IMR-90 (cell line): ENCODE measurements around the gene SNX33.
"Not testable (repeated sequence)": the region's sequence is repeated elsewhere in the genome, so short reads cannot be mapped to it uniquely, and the experiment has no call there.

Source experiments
- CHD1 ChIP-seq: IDR thresholded peaks from 2 replicates; pipeline ENCODE4 v1.6.1; 2012; ENCODE audit warnings: low read depth, low read length, improper control_type of control experiment
- FOS ChIP-seq: fragments of 150-350 bp; IDR thresholded peaks from 2 replicates; pipeline ENCODE4 v1.6.1; 2016; ENCODE audit warnings: low read depth, low read length
- MAFK ChIP-seq: IDR thresholded peaks from 2 replicates; pipeline ENCODE4 v1.6.1; 2012; ENCODE audit warnings: low read depth, low read length, improper control_type of control experiment
- MXI1 ChIP-seq: IDR thresholded peaks from 2 replicates; pipeline ENCODE4 v1.6.1; 2012; ENCODE audit warnings: low read depth, mild to moderate bottlenecking, low read length, moderate library complexity, borderline replicate concordance
- POLR2A ChIP-seq: IDR thresholded peaks from 2 replicates; pipeline ENCODE4 v1.6.1; 2012; ENCODE audit warnings: mild to moderate bottlenecking, low read depth, low read length
- USF2 ChIP-seq: fragments of 150-350 bp; IDR thresholded peaks from 2 replicates; pipeline ENCODE4 v1.6.1; 2017; ENCODE audit warnings: mild to moderate bottlenecking, antibody characterized with exemption, low read length, low read depth
- TF ChIP-seq, protein P1 (sequence below): conservative IDR thresholded peaks from 2 replicates; pipeline ENCODE4 v1.5.1; 2012; ENCODE audit warnings: mild to moderate bottlenecking, low read depth, low read length, improper control_type of control experiment

DNA sequence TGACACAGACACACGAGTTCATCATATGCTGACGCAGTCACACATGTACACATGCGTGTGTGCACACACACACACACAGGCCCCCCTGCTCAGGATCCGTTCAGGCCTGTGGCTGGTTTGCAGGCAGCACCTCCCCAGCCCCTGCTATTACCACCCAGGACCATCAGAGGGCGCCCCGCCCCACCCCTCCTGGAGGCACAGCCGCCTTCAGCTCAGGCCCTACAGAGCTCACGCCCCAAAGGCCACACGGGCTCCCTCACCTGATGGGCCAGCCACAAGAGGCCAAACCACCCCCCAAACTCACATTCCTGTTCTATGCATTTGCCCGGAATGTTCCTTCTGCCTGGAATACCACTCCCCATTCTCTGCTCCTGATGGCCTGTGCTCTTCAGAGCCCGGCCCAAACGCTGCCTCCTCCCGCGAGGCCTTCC is 38.5 kb downstream of the SNX33 start:
- TF ChIP-seq, protein P1, sequence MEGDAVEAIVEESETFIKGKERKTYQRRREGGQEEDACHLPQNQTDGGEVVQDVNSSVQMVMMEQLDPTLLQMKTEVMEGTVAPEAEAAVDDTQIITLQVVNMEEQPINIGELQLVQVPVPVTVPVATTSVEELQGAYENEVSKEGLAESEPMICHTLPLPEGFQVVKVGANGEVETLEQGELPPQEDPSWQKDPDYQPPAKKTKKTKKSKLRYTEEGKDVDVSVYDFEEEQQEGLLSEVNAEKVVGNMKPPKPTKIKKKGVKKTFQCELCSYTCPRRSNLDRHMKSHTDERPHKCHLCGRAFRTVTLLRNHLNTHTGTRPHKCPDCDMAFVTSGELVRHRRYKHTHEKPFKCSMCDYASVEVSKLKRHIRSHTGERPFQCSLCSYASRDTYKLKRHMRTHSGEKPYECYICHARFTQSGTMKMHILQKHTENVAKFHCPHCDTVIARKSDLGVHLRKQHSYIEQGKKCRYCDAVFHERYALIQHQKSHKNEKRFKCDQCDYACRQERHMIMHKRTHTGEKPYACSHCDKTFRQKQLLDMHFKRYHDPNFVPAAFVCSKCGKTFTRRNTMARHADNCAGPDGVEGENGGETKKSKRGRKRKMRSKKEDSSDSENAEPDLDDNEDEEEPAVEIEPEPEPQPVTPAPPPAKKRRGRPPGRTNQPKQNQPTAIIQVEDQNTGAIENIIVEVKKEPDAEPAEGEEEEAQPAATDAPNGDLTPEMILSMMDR: peak; percentile 63
- not testable (repeated sequence) for TF ChIP-seq FOS, MXI1, POLR2A, USF2, MAFK, CHD1
